HepG2 (cell line): ENCODE results near the gene EPX. TPM values are rescaled to one million over a fixed set of nuclear protein-coding genes. Genes with fewer than 3 reads are reported as not detected.
A peak's percentile ranks its signal among the peaks of the same experiment; 100 is the strongest.

ENCODE experiments used
- ADNP ChIP-seq: sonication (generic); formaldehyde crosslinking; IDR thresholded peaks from 2 replicates; pipeline ENCODE4 v1.4.0; 2020; ENCODE audit warnings: missing genetic modification reagents
- ATF6 ChIP-seq: sonication (generic); formaldehyde crosslinking; conservative IDR thresholded peaks from 2 replicates; pipeline ENCODE4 v1.4.0; 2020; ENCODE audit warnings: missing genetic modification reagents
- ATM ChIP-seq: fragments of 450-650 bp; IDR thresholded peaks from 2 replicates; pipeline ENCODE4 v1.7.1; 2017; ENCODE audit warnings: mild to moderate bottlenecking, borderline replicate concordance
- MBNL3 ChIP-seq: fragments of 250-450 bp; sonication (Bioruptor Pico); conservative IDR thresholded peaks from 2 replicates; pipeline ENCODE4 v1.8.0; 2022; ENCODE audit warnings: mild to moderate bottlenecking, inconsistent platforms
- RFX3 ChIP-seq: IDR thresholded peaks from 2 replicates; pipeline ENCODE4 v1.6.1; 2016; ENCODE audit warnings: missing biosample characterization, missing genetic modification reagents
- RNF2 ChIP-seq: fragments of 450-650 bp; conservative IDR thresholded peaks from 2 replicates; pipeline ENCODE4 v1.6.1; 2016; ENCODE audit warnings: low read depth
- ZNF235 ChIP-seq: sonication (generic); formaldehyde crosslinking; IDR thresholded peaks from 2 replicates; pipeline ENCODE4 v1.8.1; 2023; ENCODE audit warnings: mild to moderate bottlenecking, missing genetic modification reagents, borderline replicate concordance
- ZNF274 ChIP-seq: sonication (generic); formaldehyde crosslinking; IDR thresholded peaks from 2 replicates; pipeline ENCODE4 v1.5.1; 2020; ENCODE audit warnings: mild to moderate bottlenecking, missing genetic modification reagents
- ZNF318 ChIP-seq: sonication (generic); formaldehyde crosslinking; IDR thresholded peaks from 2 replicates; pipeline ENCODE4 v1.4.0; 2020; ENCODE audit warnings: mild to moderate bottlenecking, missing genetic modification reagents
- ZNF629 ChIP-seq: sonication (generic); formaldehyde crosslinking; conservative IDR thresholded peaks from 2 replicates; pipeline ENCODE4 v1.5.0; 2020; ENCODE audit warnings: missing genetic modification reagents
- ZNF644 ChIP-seq: IDR thresholded peaks from 2 replicates; pipeline ENCODE4 v1.6.1; 2016; ENCODE audit warnings: low read depth
- ZNF687 ChIP-seq: sonication (generic); formaldehyde crosslinking; IDR thresholded peaks from 2 replicates; pipeline ENCODE4 v1.5.1; 2020; ENCODE audit warnings: mild to moderate bottlenecking, missing genetic modification reagents, moderate library complexity
- ZSCAN25 ChIP-seq: sonication (generic); formaldehyde crosslinking; IDR thresholded peaks from 2 replicates; pipeline ENCODE4 v1.8.0; 2022; ENCODE audit warnings: mild to moderate bottlenecking, missing genetic modification reagents
- polyA plus RNA-seq, 8 experiments: library from polyadenylated mRNA; depleted of rRNA in 3 of 8; stranded (reverse) in 7 of 8; unstranded in 1 of 8; fragments of >200 nt; fragmentation: Illumina TruSeq in 4 of 8; extraction: Trizol in 4 of 8; gene quantifications; 2 replicates each; pipeline versions ENCODE4 v1.2.1 to v1.2.3, GENCODE V29; 2011 to 2016; ENCODE audit warnings: low read depth in 4 of 8, missing spikeins in 1 of 8, mixed read lengths in 1 of 8; ENCODE audit not compliant: insufficient read depth in 1 of 8
- total RNA-seq, 5 experiments: library from RNA; depleted of rRNA; stranded (reverse); fragments of >200 nt; fragmentation: Illumina TruSeq; extraction: Trizol; gene quantifications; 2 replicates each; pipeline ENCODE4 v1.2.3, GENCODE V29; 2016; ENCODE audit warnings: low read depth in 1 of 5
- TF ChIP-seq, protein P1 (sequence below): sonication (generic); formaldehyde crosslinking; IDR thresholded peaks from 2 replicates; pipeline ENCODE4 v1.5.1; 2020; ENCODE audit warnings: missing genetic modification reagents, mild to moderate bottlenecking, borderline replicate concordance

Gene EPX
- total and polyA plus RNA-seq, 2 of the 13 experiments (the other 11 are each of a cell fraction or from before 2014, with no cell fraction given): not detected

- TF ChIP-seq ZNF318 (CRISPR knock-in tag) (no peak), ZNF687 (peak; percentile 96), MBNL3 (CRISPR knock-in tag) (no peak), ATM (no peak), ZSCAN25 (CRISPR knock-in tag) (peak; percentile 83), ADNP (CRISPR knock-in tag) (no peak), ZNF644 (no peak), RFX3 (CRISPR knock-in tag) (no peak), RNF2 (peak; percentile 86), ZNF629 (CRISPR knock-in tag) (no peak), ATF6 (CRISPR knock-in tag) (no peak), ZNF235 (CRISPR knock-in tag) (peak; percentile 88; the same call in 1 of the 2 replicates), ZNF274 (peak; percentile 86)
- TF ChIP-seq, protein P1, sequence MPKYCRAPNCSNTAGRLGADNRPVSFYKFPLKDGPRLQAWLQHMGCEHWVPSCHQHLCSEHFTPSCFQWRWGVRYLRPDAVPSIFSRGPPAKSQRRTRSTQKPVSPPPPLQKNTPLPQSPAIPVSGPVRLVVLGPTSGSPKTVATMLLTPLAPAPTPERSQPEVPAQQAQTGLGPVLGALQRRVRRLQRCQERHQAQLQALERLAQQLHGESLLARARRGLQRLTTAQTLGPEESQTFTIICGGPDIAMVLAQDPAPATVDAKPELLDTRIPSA (CRISPR knock-in tag): peak; percentile 33; the same call in 1 of the 2 replicates
These were observed 57.0 kb downstream of the EPX start (continued) for GRCh38 chr17:58249270-58250133.
